ENCODE measurements around the gene NPEPL1. TPM values are rescaled to one million over a fixed set of nuclear protein-coding genes. Genes with fewer than 3 reads are reported as not detected.

NPEPL1 gene
- total and polyA plus RNA-seq, 10 of the 15 experiments (the other 5 are each of a cell fraction or from before 2014, with no cell fraction given): 0.08 to 21.3 (median 10.2) TPM

GRCh38 chr20:58667975-58668374 is 24.6 kb upstream of the NPEPL1 start:
- Histone ChIP-seq H3K36me3 (ENCODE audit: control insufficient read depth in 2 of 2, insufficient read depth in 2 of 2, low read length in 1 of 2) (peaks cover 11 to 21% of the 10 kb centered on the region in 2 experiments), H3K9ac (ENCODE audit: control insufficient read depth, insufficient read depth, low read length) (no peak overlapping the region), H3K79me2 (ENCODE audit: control insufficient read depth, insufficient read depth, low read length) (peaks cover 12% of the 10 kb centered on the region), H4K20me1 (ENCODE audit: control insufficient read depth, insufficient read depth) (peaks cover 9% of the 10 kb centered on the region), H3K9me3 (replicated peaks; ENCODE audit: control insufficient read depth, insufficient read depth, low read length) (no peaks in the 10 kb centered on the region), H3K4me1 (ENCODE audit: control insufficient read depth, insufficient read depth, low read length) (peaks cover 8% of the 10 kb centered on the region), H3K4me2 (ENCODE audit: control insufficient read depth, insufficient read depth) (no peak overlapping the region), H3K4me3 (no peak overlapping the region), H2AFZ (ENCODE audit: control insufficient read depth, low read depth, low read length) (no peak overlapping the region), H3K27ac (ENCODE audit: control insufficient read depth, insufficient read depth) (no peak overlapping the region), H3K27me3 (replicated peaks in 1 of 2; ENCODE audit: control insufficient read depth in 2 of 2, insufficient read depth in 2 of 2, low read length in 1 of 2) (no peaks in the 10 kb centered on the region)
- no peak for ATAC-seq
- intact Hi-C loops (cut with micrococcal nuclease; ENCODE audit: unreplicated experiment) (no loop called here), in situ Hi-C loops (cut with MboI) (loop anchor here (25.0 kb wide), 1 partner anchor 1281 kb away; the partner anchor contains the start of gene RBM38)
- POLR2A ChIA-PET: interaction anchor here (1.0 kb wide), 1 partner anchor 9 kb away, joined by 6 read pairs; no protein-coding TSS in a partner anchor
- 82% methylated on average over 5 of the region's 5 CpGs for WGBS (ENCODE audit: insufficient coverage, insufficient replicate concordance, low lambda C conversion rate, missing lambda C conversion rate)
- DNase-seq (ENCODE audit: low read depth, low spot score): no peak
- RAD21 ChIA-PET (ENCODE audit: unreplicated experiment): interaction anchor here (1.9 kb wide), 1 partner anchor 16 kb away, joined by 10 read pairs; the partner anchor contains the start of gene STX16
- SMC1A ChIA-PET (ENCODE audit: uncharacterized antibody, unreplicated experiment): interaction anchor here (1.0 to 2.3 kb wide), 3 partner anchors 11 to 209 kb away, joined by 3 to 17 read pairs (median 4); no protein-coding TSS in a partner anchor
- CTCF ChIA-PET: interaction anchor here (1.1 to 2.0 kb wide), 4 partner anchors 9 to 186 kb away, joined by 3 to 11 read pairs (median 4); partner anchors contain the start of gene STX16
- TF ChIP-seq ZNF24 (IDR thresholded peaks at IDR 0.05): no peak
- TF ChIP-seq ESRRA (IDR thresholded peaks at IDR 0.05; ENCODE audit: low read length): no peak
- TF ChIP-seq RUNX3 (IDR thresholded peaks at IDR 0.05; ENCODE audit: low read length): no peak
- no peak for TF ChIP-seq TARDBP (IDR thresholded peaks at IDR 0.05; ENCODE audit: borderline replicate concordance)
- TF ChIP-seq SP1 (IDR thresholded peaks at IDR 0.05; ENCODE audit: low read depth, low read length): no peak
- no peak for TF ChIP-seq HDAC2 (IDR thresholded peaks at IDR 0.05)
- TF ChIP-seq PBX3 (IDR thresholded peaks at IDR 0.05; ENCODE audit: insufficient replicate concordance, low read depth, low read length): no peak
- no peak for TF ChIP-seq HCFC1 (IDR thresholded peaks at IDR 0.05; ENCODE audit: low read length)
- no peak for TF ChIP-seq ZBTB11 (CRISPR knock-in tag; IDR thresholded peaks at IDR 0.05)
- no TSS peak for BruUV-seq (replicated peaks)
- no peak for FAIRE-seq

All from GM12878 (cell line).